GM19324 (cell line): ENCODE data around the gene MORC1.

Experiments used
- ATAC-seq: cut with Tn5 transposase; IDR thresholded peaks from one replicate; pipeline ENCODE4 v1.9.1; 2021; ENCODE audit warnings: mild to moderate bottlenecking, moderate library complexity; ENCODE audit not compliant: unreplicated experiment, low FRiP score

MORC1 gene

DNA sequence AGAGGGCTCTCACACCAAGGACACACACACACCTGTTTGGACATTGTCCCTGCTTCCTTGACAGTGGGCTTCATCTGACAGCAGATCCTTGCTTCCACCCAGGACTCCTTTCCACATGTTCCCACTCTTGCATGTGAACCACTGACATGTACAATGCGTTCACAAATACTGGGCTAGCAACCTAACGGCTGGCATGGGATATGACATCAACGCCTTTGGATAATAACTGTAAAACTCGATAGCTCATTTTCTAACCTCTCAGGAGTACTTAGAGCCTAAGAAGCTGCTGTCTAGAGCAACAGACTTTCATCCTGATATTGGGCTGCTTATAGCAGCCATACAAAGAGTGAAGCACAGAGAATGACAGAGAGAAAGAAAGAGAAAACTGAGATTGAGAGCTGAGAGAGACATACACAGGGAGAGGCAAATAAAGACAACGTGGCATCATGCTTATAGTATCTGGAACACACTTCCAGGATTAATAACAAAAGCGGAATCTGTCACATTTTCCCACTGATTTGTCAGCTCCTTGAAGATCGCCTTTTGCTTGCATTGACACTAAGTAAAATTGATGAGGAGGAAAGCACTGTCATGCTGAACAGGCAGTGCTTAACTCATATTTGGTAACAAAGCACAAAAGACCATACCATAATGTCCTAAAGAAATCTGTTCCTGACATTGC is 166.0 kb downstream of the MORC1 start:
- no peak for ATAC-seq

DNA sequence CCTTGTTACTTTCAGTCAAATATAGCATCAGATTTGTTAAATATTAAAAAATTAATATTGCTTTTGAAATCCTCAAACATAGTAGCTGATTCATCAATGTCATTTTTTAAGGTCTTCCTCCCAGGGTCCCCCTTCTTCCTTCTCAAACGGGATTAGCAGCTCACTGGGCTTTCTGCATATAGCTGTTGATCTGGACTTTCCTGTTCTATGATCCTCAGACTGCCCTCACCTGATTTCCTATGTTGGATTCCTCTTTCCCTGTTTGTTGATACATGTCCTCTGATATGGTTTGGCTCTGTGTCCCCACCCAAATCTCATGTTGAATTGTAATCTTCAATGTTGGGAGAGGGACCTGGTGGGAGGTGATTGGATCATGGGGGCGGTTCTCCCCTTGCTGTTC is 170.1 kb downstream of the MORC1 start:
- ATAC-seq = no peak

DNA sequence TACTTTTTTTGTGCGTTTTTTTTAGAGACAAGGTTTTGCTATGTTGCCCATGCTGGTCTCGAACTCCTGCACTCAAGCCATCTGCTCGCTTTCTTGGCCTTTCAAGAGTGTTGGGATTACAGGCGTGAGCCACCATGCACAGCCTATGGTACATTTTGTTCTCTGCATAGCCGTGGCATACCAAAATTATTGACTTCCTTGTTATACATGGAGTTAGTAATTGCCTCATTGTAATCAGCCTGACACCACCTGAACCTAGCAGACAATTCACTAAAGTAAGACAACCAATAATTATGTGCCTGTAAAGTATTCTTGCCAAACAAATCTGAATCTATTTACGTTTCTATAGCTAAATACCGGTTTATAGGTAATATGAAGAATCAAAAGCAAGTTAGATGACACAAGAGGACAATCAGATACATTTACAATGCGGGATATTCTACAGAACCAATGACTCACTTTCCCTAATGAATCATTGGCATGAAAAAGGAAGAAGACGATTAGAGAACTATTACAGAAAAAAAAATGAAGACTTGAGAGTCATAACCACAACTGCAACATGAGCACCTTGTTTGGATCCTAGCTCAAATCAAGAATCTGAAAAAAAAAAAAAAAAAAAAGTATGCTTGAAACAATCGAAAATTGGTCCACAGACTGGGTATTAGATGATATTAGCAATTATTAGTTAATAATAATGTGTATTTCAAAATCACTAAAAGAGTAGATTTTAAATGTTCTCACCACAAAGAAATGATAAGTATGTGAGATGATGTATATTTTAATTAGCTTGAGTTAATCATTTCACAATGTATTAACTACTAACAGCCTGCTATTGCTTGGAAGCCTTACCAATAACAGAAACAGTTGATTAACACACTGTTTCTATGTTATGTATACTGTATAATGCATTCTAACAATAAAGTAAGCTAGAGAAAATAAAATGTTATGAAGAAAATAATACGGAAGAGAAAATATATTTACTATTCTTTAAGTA is 171.3 kb downstream of the MORC1 start:
- ATAC-seq = no peak

DNA sequence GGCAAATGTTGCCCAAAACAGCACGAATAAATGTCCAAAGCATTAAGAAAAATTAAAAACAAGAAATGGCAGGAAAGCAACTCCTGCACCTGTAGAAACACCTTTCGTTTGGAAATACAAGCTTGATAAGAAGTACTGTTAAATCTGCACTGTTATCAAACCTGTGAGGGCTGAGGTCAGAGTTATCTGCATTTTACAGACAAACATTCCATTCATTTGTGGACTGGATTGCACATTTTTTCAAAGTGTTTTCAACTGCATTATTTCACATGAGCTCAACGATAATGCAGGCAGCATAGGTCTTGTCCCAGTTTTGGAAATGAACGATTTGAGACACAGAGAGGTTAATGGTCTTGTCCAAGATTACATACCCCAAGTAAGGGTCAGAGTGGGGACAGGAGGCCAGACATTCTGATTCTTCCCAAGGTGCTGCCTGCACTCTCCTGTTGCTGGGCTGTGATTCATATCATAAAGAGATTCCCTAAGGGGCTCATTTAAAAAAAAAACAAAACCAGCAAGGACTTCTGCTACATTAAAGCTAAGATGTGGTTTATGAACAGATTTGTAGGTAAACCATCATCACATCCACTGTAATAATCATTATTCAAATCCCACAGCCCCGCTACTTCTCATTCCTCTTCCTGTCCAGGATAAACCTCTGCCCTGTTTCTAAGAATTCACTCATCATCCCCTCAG is 177.2 kb downstream of the MORC1 start:
- ATAC-seq = no peak

DNA sequence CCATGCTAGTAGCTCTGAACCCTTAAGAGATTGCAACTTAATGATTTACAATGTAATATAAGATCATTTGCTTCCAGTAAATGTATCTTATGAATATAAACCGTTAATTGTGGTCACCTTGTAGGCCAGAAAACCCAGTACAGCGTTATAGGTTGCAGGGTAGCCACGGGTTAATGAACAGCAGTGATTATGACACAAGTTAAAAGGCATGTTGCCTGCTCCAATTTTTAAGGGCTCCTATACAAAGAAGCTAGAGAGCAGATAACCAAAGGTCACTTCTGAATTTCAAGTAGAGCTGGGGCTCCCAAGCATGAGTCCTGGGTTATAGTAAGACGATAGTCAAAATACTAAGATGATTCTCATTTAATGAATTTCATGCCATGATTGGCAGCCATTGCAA is 177.8 kb downstream of the MORC1 start:
- no peak for ATAC-seq

DNA sequence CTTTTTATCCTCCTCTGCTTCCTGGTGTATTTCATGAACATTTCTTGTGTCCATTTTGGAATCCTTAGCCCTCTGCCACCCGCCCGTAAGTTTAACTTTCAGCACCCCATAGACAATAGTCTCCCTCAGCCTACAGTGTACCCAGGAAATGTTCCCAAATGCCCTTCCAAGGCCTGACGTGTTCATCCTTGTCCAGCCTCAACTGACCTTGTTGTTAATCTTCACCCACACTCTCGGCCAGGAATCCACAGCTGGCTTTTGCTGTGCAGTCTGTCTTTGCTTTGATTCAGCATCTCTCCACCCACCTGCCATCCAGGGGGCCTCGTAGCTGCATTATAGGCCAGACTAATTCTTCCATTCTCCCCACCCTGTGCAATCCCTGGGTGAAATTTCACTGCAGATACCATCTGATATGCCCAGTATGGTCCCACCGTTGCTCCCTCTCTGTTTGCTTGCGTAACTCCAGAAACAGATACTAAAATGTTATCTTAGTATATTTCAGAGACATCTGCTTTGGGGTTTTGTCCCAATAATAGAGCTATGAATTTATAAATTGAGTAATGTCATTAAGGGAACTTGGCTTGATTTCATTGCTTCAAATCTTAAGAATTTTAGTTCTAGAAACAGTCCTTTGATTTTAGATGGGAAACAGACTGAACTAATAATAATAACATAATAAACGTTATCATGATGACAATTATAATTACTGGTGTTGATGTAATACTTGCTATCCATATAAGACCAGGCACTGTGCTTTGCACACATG is 180.8 kb downstream of the MORC1 start:
- no peak for ATAC-seq

DNA sequence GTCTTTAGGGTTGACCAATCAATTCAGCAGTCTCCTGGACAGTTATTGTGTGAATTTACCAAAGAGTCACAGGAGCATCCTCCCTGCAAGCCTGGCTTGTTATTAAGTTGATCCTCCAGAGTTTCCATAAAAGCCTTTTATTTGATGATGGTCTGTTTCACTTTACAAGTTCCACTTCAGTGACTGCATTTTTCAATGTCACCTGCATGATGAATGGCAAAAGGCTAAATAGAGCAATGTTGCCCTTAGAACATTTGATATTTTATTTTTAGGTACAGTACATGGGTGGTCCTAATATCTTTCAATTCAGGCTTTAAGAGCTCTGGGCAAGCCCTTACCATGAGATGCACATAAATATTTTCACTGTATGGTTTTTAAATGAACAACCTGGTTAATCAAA is 186.9 kb downstream of the MORC1 start:
- ATAC-seq = no peak

DNA sequence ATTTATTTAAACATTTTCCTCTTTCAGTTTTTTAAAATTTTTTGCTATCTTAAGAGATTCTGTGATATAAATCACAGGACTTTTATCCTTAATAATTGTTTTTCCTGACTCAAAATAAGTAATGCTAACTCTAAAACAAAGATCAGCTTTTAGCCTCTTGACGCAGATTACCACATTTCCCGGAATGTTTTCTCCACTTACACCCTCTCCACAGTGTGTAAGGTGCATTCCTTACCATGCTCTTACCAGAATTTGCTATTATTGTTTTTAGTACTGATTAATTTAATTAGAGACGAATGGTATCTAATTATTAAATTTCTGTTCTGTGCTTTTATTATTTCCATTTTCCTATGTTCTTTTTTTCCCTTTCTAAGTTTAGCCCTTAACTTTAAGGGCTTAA is 199.1 kb downstream of the MORC1 start:
- ATAC-seq = no peak

DNA sequence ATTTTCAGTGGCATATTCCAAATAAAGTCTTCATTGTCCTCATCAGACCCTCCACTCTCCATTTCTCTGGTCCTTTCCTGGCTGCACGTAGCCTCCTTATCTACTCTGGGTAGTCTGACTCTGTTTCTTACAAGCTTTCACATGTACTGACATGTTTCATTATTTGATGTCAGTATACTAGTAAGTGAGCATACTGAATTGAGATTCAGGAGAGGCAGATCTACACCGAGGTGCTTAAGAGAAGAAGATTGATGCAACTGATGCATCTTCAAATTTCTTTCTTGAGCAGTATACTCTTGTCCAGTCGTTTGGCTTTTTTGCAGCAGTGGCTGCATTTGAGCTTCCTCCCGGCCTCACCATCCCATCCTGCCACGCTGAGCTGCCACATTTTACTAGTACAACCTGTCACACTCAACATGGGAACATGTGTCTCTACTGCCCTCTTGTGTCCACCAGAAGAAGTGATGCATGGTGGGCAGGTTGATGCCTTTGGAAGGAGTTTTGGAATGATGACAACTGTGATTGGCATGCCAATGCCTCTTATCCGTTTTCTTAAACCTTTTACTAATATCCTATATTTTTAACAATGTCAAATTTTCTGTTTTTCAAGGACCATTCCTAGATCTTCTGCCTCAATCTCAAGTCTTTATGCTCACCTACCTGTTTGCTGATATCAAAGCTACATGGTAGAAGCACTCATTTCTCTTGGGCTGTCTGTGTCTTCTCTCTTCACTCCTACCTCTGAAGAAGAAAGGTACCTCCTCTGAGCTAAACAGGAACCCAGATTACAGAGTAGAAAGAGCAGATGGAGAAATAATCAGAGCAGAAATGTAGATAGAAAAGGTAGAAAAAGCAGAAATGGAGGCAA is 202.9 kb downstream of the MORC1 start:
- ATAC-seq = peak; percentile 83

DNA sequence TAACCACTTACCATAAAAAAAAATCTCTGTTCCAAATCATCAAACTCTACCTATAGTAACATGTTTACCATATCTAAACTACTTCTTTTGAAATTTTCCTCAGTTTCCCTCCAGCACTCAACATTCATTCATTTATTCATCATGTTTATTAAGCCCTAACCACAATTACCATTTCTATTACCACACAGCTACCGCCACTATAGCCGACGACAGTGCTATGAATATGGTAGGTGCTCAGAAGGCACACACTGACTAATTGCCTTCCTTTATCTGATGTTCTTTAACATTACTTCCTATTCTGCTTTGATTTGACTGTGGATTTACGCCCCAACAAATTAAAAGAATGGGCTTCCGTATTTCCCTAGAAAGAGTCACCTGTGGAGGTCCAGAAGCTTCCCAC is 208.1 kb downstream of the MORC1 start:
- no peak for ATAC-seq
